Thymus (tissue), 11 donors: Measurements from ENCODE around the gene PRKCD. TPM values are rescaled to one million over a fixed set of nuclear protein-coding genes. Genes with fewer than 3 reads are reported as not detected.

Experiments
- DNase-seq, 9 donors: peaks; one replicate each; pipeline ENCODE4 v3.0.0-alpha.2; 2013; ENCODE audit warnings: low spot score in 9 of 9, low read depth in 6 of 9, missing footprints in 1 of 9
- H3K27ac ChIP-seq, 2 donors: one replicate each; pipeline ENCODE4 v1.5.1; 2013; ENCODE audit warnings: control low read depth in 1 of 2, low read depth in 1 of 2, low read length in 1 of 2, mild to moderate bottlenecking in 1 of 2, moderate library complexity in 1 of 2
- H3K27me3 ChIP-seq, 2 donors: one replicate each; pipeline ENCODE4 v1.5.1; 2013; ENCODE audit warnings: low read length in 1 of 2; ENCODE audit not compliant: control insufficient read depth in 2 of 2, insufficient read depth in 1 of 2
- H3K36me3 ChIP-seq, 2 donors: one replicate each; pipeline ENCODE4 v1.5.1; 2013; ENCODE audit warnings: low read length in 1 of 2, mild to moderate bottlenecking in 1 of 2, moderate library complexity in 1 of 2; ENCODE audit not compliant: control insufficient read depth in 2 of 2, insufficient read depth in 2 of 2
- H3K4me1 ChIP-seq, 2 donors: one replicate each; pipeline ENCODE4 v1.5.1; 2013; ENCODE audit warnings: low read length in 2 of 2; ENCODE audit not compliant: control insufficient read depth in 2 of 2, insufficient read depth in 2 of 2
- H3K4me3 ChIP-seq, 2 donors: one replicate each; pipeline ENCODE4 v1.5.1; 2013; ENCODE audit warnings: low read length in 2 of 2, control low read depth in 1 of 2, mild to moderate bottlenecking in 1 of 2
- H3K9me3 ChIP-seq, 2 donors: one replicate each; pipeline ENCODE4 v1.5.1; 2013; ENCODE audit warnings: low read length in 1 of 2, mild to moderate bottlenecking in 1 of 2; ENCODE audit not compliant: control insufficient read depth in 2 of 2, insufficient read depth in 1 of 2
- WGBS: extraction: QIAGEN DNeasy Blood & Tissue Kit; methylation state at CpG from one replicate; pipeline ENCODE4 v1.1.7; 2013; 5-methylcytosine and 5-hydroxymethylcytosine counted together
- polyA plus RNA-seq: library from polyadenylated mRNA; stranded (reverse); fragments of 200-250 nt; gene quantifications from one replicate; pipeline ENCODE4 v1.2.3, GENCODE V29; 2013
- total RNA-seq: library from RNA; stranded (reverse); fragments of 120-200 nt; gene quantifications from one replicate; pipeline ENCODE4 v1.2.4, GENCODE V29; 2013
- donor health status: healthy.

The PRKCD gene
- total and polyA plus RNA-seq, 2 donors = 2.4 to 15.3 TPM

GRCh38 chr3:53122255-53122932, 38.6 kb upstream of the PRKCD start:
- no peak overlapping the region for H3K27ac ChIP-seq
- peaks cover 59 to 87% of the 10 kb centered on the region in 2 donors for H3K36me3 ChIP-seq
- no peak for DNase-seq
- no peak overlapping the region for H3K4me3 ChIP-seq
- H3K4me1 ChIP-seq = no peaks in the 10 kb centered on the region
- H3K27me3 ChIP-seq = no peaks in the 10 kb centered on the region
- no peaks in the 10 kb centered on the region for H3K9me3 ChIP-seq
- WGBS = 99% methylated on average over 4 of the region's 4 CpGs

GRCh38 chr3:53122933-53123305, 38.1 kb upstream of the PRKCD start:
- WGBS = 94% methylated on average over 1 of the region's 1 CpG
- no peaks in the 10 kb centered on the region for H3K27me3 ChIP-seq
- H3K4me1 ChIP-seq = no peaks in the 10 kb centered on the region
- H3K9me3 ChIP-seq = no peaks in the 10 kb centered on the region
- H3K27ac ChIP-seq = no peak overlapping the region
- no peak for DNase-seq
- peaks cover 56 to 82% of the 10 kb centered on the region in 2 donors for H3K36me3 ChIP-seq
- no peak overlapping the region for H3K4me3 ChIP-seq

GRCh38 chr3:53123510-53123909, 37.5 kb upstream of the PRKCD start:
- Histone ChIP-seq H3K36me3 (peaks cover 50 to 76% of the 10 kb centered on the region in 2 donors), H3K9me3 (no peaks in the 10 kb centered on the region), H3K4me1 (no peaks in the 10 kb centered on the region), H3K4me3 (no peak overlapping the region), H3K27ac (no peak overlapping the region), H3K27me3 (no peaks in the 10 kb centered on the region)
- DNase-seq = no peak
- WGBS = 97% methylated on average over 8 of the region's 8 CpGs

DNA sequence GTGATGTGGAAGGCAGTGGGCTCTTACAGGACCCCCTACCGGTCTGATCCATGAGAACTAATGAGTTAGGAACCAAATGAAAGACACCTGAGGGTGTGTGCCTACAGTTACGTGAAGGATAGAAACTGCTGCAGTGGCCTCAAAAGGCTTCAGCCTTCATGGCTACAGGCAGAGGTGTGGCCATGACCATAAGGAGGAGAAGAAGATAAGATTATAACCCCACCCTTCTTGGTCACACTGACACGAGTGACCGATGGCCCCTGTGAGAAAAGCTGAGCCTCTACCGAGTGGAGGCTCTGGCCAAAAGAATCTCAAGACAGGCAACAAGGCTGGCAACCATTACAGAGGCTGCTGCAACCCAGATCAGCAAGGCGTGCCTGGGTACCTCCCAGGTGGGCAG, 37.1 kb upstream of the PRKCD start:
- Histone ChIP-seq H3K36me3 (peaks cover 46 to 72% of the 10 kb centered on the region in 2 donors), H3K27ac (no peak overlapping the region), H3K4me1 (no peaks in the 10 kb centered on the region)

DNA sequence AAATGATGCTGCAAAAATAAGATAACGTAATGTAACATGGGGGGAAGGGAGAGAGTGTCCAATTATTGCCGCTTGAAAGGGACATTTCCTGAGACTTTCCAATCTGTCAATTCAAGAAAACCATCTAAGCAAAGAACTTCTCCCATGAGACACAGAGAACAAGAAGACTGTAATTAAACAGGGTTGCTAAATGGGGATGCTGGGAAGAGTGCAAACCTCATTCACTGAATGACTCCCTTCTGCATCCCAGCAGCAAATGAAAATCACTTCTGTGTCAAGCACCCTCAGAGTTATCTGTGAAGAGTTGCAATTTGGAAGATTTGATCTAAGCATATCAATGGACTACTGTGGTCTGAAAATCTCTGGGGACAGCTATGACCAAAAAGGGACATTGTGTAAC, 34.4 kb upstream of the PRKCD start:
- Histone ChIP-seq H3K27ac (no peak overlapping the region), H3K4me3 (no peak overlapping the region), H3K4me1 (peaks cover 15 to 16% of the 10 kb centered on the region in 2 donors), H3K27me3 (no peaks in the 10 kb centered on the region), H3K36me3 (peaks cover 27 to 46% of the 10 kb centered on the region in 2 donors), H3K9me3 (no peaks in the 10 kb centered on the region)
- DNase-seq = no peak
- 98% methylated on average over 2 of the region's 2 CpGs for WGBS

More for the DNA sequence above, 37.1 kb upstream of the PRKCD start:
- H3K27me3 ChIP-seq = no peaks in the 10 kb centered on the region
- H3K9me3 ChIP-seq = no peaks in the 10 kb centered on the region
- DNase-seq = no peak
- WGBS = 97% methylated on average over 6 of the region's 6 CpGs
- H3K4me3 ChIP-seq = no peak overlapping the region

- no peaks in the 10 kb centered on the region for H3K27me3 ChIP-seq
- no peaks in the 10 kb centered on the region for H3K9me3 ChIP-seq
- H3K4me3 ChIP-seq = peak overlapping the region; percentile 80 to 93
- H3K4me1 ChIP-seq = peaks cover 15 to 16% of the 10 kb centered on the region in 2 donors
- 96% methylated on average over 3 of the region's 3 CpGs for WGBS
- H3K36me3 ChIP-seq = peaks cover 4 to 20% of the 10 kb centered on the region in 2 donors
- no peak for DNase-seq
- H3K27ac ChIP-seq = no peak overlapping the region
Observed at GRCh38 chr3:53129344-53129743, 31.7 kb upstream of the PRKCD start.

DNA sequence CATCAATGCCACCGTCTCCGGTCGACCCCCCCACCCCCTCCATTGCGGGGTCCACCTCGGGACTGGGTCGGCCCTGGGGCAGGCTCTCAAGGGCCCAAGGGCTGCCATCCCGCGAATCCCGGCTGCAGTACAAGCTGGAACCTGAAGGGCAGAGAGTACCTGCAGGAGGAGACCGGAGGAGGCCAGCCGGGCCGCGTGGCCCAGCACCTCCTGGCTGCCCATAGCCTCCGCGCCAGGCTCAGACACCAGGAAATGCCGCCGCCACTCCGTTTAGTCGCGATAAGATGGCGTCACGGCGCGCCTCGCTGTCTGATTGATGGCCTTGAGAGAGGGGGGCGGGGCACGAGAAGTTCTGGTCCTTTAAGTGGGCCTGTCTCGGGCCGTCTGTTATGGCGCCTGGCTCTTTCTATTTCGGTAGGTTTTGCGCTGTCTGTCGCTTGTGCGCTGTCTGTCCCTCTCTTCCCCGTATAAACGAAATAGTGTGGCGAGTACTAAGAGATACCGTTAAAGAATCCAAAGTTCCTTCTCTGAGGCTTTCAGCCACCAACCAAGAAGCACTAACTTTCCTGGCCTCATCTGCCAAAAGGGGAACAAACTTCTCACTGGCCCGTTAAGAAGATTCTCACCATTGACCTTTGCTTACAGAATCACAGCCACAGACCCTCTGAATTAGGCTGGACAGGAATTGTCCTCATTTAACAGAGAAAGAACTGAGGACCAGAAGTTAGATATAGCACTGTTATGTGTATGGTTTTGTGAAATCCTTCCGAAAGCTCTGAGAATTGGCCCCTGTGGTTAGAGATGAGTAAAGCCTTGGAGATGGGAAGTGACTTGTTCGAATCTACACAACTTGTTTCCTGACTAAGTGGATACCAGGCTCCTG, 30.6 kb upstream of the PRKCD start, which contains the start of gene RFT1:
RFT1 (minus strand) TSS at position 257 of the 883 bp plus-strand sequence; CDS start at position 222, 35 bp downstream.
- DNase-seq = peak; percentile 89 to 99 (median 97)
- Histone ChIP-seq H3K9me3 (no peaks in the 10 kb centered on the region), H3K27ac (peak within 1 kb of the TSS; percentile 82 to 86), H3K36me3 (peaks cover 4 to 10% of the 10 kb centered on the region in 2 donors), H3K4me3 (peak within 1 kb of the TSS; percentile 80 to 93), H3K27me3 (no peaks in the 10 kb centered on the region), H3K4me1 (peaks cover 15 to 16% of the 10 kb centered on the region in 2 donors)
- WGBS = 2% methylated on average over 41 of the region's 41 CpGs

GRCh38 chr3:53131096-53131495, 29.9 kb upstream of the PRKCD start:
- H3K9me3 ChIP-seq = no peaks in the 10 kb centered on the region
- H3K4me3 ChIP-seq = peak overlapping the region; percentile 80 to 93
- H3K4me1 ChIP-seq = peaks cover 15 to 16% of the 10 kb centered on the region in 2 donors
- no peak for DNase-seq
- peak overlapping the region; percentile 69 to 82 for H3K27ac ChIP-seq
- WGBS = 96% methylated on average over 4 of the region's 4 CpGs
- H3K27me3 ChIP-seq = no peaks in the 10 kb centered on the region
- peaks cover 0 to 4% of the 10 kb centered on the region in 2 donors for H3K36me3 ChIP-seq

GRCh38 chr3:53132347-53132746, 28.7 kb upstream of the PRKCD start:
- no peak for DNase-seq
- H3K4me1 ChIP-seq = peaks cover 15 to 24% of the 10 kb centered on the region in 2 donors
- 93% methylated on average over 5 of the region's 5 CpGs for WGBS
- H3K27ac ChIP-seq = no peak overlapping the region
- H3K27me3 ChIP-seq = no peaks in the 10 kb centered on the region
- H3K4me3 ChIP-seq = no peak overlapping the region
- H3K36me3 ChIP-seq = no peaks in the 10 kb centered on the region
- H3K9me3 ChIP-seq = no peaks in the 10 kb centered on the region
